Endodermal cell (in vitro differentiated cells): Measurements from ENCODE around the gene NOS3. TPM values are rescaled to one million over a fixed set of nuclear protein-coding genes. Genes with fewer than 3 reads are reported as not detected.

Experiments
- DNase-seq: peaks from one replicate; pipeline ENCODE4 v3.0.0-alpha.2; 2017
- H3K27ac ChIP-seq: 2 replicates; pipeline ENCODE4 v1.5.1; 2013; ENCODE audit warnings: mild to moderate bottlenecking, low read depth, low read length, moderate library complexity
- H3K27me3 ChIP-seq: 2 replicates; pipeline ENCODE4 v1.6.1; 2013; ENCODE audit warnings: mild to moderate bottlenecking, low read length, moderate library complexity; ENCODE audit not compliant: insufficient read depth, control insufficient read depth, poor library complexity, severe bottlenecking
- H3K36me3 ChIP-seq: 2 replicates; pipeline ENCODE4 v1.7.0; 2013; ENCODE audit warnings: mild to moderate bottlenecking, low read length, moderate library complexity; ENCODE audit not compliant: control insufficient read depth, insufficient read depth
- H3K4me1 ChIP-seq: one replicate; pipeline ENCODE4 v1.7.0; 2013; ENCODE audit warnings: low read length; ENCODE audit not compliant: control insufficient read depth, insufficient read depth
- H3K4me3 ChIP-seq: 2 replicates; pipeline ENCODE4 v1.5.1; 2013; ENCODE audit warnings: mild to moderate bottlenecking, low read length, moderate library complexity
- H3K9ac ChIP-seq: 2 replicates; pipeline ENCODE4 v1.6.1; 2013; ENCODE audit warnings: mild to moderate bottlenecking, low read length, moderate library complexity; ENCODE audit not compliant: poor library complexity, severe bottlenecking; ENCODE audit errors: extremely low read depth
- H3K9me3 ChIP-seq: 2 replicates; pipeline ENCODE4 v1.6.1; 2013; ENCODE audit warnings: mild to moderate bottlenecking, low read length, moderate library complexity; ENCODE audit not compliant: control insufficient read depth
- H3K27ac Mint-ChIP-seq: 2 replicates; pipeline ENCODE4 v1.8.0; 2020; ENCODE audit warnings: mixed read lengths
- H3K27me3 Mint-ChIP-seq: 2 replicates; pipeline ENCODE4 v1.8.0; 2021; ENCODE audit warnings: mild to moderate bottlenecking, mixed read lengths; ENCODE audit not compliant: insufficient read depth
- H3K36me3 Mint-ChIP-seq: 2 replicates; pipeline ENCODE4 v1.8.0; 2020; ENCODE audit warnings: low read depth, mixed read lengths
- H3K4me1 Mint-ChIP-seq: 2 replicates; pipeline ENCODE4 v1.8.0; 2020; ENCODE audit warnings: mixed read lengths
- H3K4me3 Mint-ChIP-seq: 2 replicates; pipeline ENCODE4 v1.8.0; 2020; ENCODE audit warnings: mild to moderate bottlenecking, moderate library complexity, mixed read lengths
- H3K9me3 Mint-ChIP-seq: 2 replicates; pipeline ENCODE4 v1.8.0; 2020; ENCODE audit warnings: mild to moderate bottlenecking, mixed read lengths
- CTCF ChIP-seq: fragments of 200-600 bp; sonication (generic); conservative IDR thresholded peaks from 2 replicates; pipeline ENCODE4 v1.5.0; 2021; ENCODE audit warnings: antibody characterized with exemption, mild to moderate bottlenecking
- WGBS, 2 experiments: methylation state at CpG; one replicate each; pipeline versions ENCODE4 v1.1.5 to v1.1.7; 2013; ENCODE audit warnings: missing lambda C conversion rate in 2 of 2, mixed read lengths in 1 of 2; ENCODE audit not compliant: insufficient coverage in 1 of 2, insufficient read length in 1 of 2; 5-methylcytosine and 5-hydroxymethylcytosine counted together
- total RNA-seq, 2 donors: library from RNA; stranded (reverse); fragmentation: NEBNext Ultra II Directional in 1 of 2; extraction: Animal tissue kit (Norgen Biotek cat#: 25700) in 1 of 2; gene quantifications; 2 replicates in 1 of 2; 3 replicates in 1 of 2; pipeline ENCODE4 v1.2.1, GENCODE V29; 2021

The NOS3 gene
- total RNA-seq, 2 donors from 2014 or later, result 2.3 to 9.1 TPM

GRCh38 chr7:150946421-150947240 lies 44.2 kb upstream of the NOS3 start:
- Mint-ChIP-seq H3K27me3 (peaks cover 8% of the 10 kb centered on the region), H3K4me1 (peaks cover 8% of the 10 kb centered on the region), H3K9me3 (no peaks in the 10 kb centered on the region), H3K27ac (peak overlapping the region; percentile 66), H3K36me3 (no peaks in the 10 kb centered on the region), H3K4me3 (no peak overlapping the region)
- H3K27ac ChIP-seq, result no peak overlapping the region
- WGBS, 2 experiments, result 85 to 97% methylated on average over 8 to 25 of the region's 27 CpGs
- no peaks in the 10 kb centered on the region for H3K36me3 ChIP-seq
- no peak overlapping the region for H3K9ac ChIP-seq
- no peaks in the 10 kb centered on the region for H3K4me1 ChIP-seq
- no peaks in the 10 kb centered on the region for H3K9me3 ChIP-seq
- no peak overlapping the region for H3K4me3 ChIP-seq
- DNase-seq, result no peak
- peaks cover 5% of the 10 kb centered on the region for H3K27me3 ChIP-seq
- no peak for TF ChIP-seq CTCF

DNA sequence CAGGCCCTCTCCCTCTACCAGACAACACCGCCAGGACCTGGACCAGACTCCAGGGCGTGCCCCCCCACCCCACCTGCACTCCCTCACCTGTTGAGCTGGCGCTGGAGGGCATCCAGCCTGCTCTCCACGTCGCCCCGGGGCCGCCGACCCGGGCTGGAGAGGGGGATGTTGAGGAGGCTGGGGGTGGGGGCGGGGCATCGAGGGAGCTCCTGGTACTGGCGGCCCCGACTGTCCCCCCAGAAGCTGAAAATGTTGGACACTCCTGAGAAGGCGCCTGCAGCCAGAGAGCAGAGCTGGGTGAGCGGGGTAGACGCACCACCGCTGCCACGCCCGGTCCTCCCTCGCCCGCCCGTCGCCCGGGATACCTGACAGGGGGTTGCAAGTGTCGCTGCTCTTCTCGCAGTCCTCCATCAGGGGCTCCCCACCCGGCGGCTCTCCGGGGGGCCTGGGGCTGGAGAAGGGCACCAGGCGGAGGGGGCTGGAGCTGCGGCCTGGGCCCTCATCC lies 43.5 kb upstream of the NOS3 start:
- Histone ChIP-seq H3K27ac (no peak overlapping the region), H3K36me3 (no peaks in the 10 kb centered on the region), H3K27me3 (peaks cover 5% of the 10 kb centered on the region), H3K9me3 (no peaks in the 10 kb centered on the region), H3K4me1 (no peaks in the 10 kb centered on the region), H3K4me3 (no peak overlapping the region), H3K9ac (no peak overlapping the region)
- WGBS, 2 experiments, result 45 to 52% methylated on average over 11 to 31 of the region's 31 CpGs
- TF ChIP-seq CTCF, result no peak
- Mint-ChIP-seq H3K4me1 (peaks cover 8% of the 10 kb centered on the region), H3K9me3 (no peaks in the 10 kb centered on the region), H3K27me3 (peaks cover 8% of the 10 kb centered on the region), H3K4me3 (no peak overlapping the region), H3K27ac (no peak overlapping the region), H3K36me3 (no peaks in the 10 kb centered on the region)
- no peak for DNase-seq

DNA sequence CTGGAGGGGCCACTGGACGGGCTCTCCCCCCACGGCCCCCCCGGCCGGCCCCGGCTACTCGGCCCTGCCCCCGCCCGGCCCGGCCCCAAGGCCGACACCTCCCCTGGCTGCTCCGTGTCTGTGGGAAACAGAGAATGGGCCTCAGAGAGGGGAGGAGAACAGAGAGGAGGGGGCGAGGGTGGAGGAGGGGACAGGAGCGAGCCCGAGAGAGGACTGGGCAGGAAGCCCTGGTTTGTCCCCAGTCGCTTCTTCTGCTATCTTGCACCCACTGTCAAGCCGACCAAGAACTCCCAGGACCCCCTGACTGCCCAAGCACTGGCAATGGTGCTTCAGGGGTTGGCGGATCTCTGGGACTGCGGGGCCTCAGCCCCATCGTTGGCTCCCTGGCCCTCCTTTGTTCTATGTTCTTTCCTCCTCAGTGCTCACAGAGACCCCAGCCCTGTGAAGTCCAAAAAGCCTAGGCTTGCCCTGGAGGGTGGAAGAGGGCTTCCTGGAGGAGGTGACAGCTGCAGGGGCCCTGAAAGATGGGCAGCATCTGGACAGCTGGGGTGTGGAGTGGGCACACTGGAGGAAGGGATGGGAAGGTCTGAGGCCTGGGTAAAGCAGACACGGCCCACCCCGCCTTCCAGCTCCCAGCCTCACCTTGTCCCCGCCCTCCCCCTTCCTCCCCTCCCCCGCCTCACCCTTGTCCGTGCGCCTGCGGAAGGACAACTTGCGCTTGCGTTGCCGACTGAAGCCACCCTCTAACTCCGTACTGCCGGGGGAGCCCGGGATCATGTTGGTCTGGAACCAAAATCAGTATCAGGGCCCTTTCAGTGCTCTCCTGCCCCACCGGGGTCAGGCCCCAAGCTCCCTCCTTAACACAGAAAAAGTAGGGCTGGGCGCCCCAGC lies 42.8 kb upstream of the NOS3 start:
- Mint-ChIP-seq H3K27ac (no peak overlapping the region), H3K9me3 (no peaks in the 10 kb centered on the region), H3K4me3 (no peak overlapping the region), H3K4me1 (peaks cover 8% of the 10 kb centered on the region), H3K36me3 (no peaks in the 10 kb centered on the region), H3K27me3 (peaks cover 8% of the 10 kb centered on the region)
- Histone ChIP-seq H3K4me3 (no peak overlapping the region), H3K27ac (no peak overlapping the region), H3K27me3 (peaks cover 5% of the 10 kb centered on the region), H3K36me3 (no peaks in the 10 kb centered on the region), H3K4me1 (no peaks in the 10 kb centered on the region), H3K9ac (no peak overlapping the region), H3K9me3 (no peaks in the 10 kb centered on the region)
- no peak for DNase-seq
- WGBS, 2 experiments, result 38 to 45% methylated on average over 7 to 32 of the region's 34 CpGs
- no peak for TF ChIP-seq CTCF
